GM19238 (cell line): ENCODE measurements around the gene PCDH9.

Source experiments
- DNase-seq: peaks from one replicate; pipeline ENCODE4 v3.0.0; 2011; ENCODE audit warnings: low spot score; ENCODE audit not compliant: insufficient read length

PCDH9 gene

GRCh38 chr13:67229481-67230403 is at the start of gene PCDH9:
Gene PCDH9, minus strand, starts transcription at chr13:67230336. Its CDS starts 1,896 bp downstream, at chr13:67228440.
- DNase-seq = no peak

DNA sequence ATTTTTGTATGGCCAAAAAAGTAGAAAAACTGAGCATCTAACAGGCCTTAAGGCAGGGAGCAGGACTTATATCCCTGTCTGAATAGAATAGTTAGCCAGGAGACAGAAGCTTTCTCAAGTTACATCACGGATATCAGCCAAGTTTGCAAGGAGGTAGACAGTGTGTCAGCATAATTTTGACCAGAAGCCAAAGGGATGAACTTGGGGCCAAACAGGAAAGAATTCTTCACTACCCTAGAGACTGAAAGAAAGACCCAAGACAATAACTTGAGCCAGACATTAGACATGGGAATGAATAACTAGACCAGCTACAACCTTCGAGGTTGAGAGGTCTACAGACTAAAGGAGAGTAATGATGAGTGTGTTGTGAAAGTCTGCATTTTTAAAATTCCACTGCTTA is 48.1 kb upstream of the PCDH9 start:
- no peak for DNase-seq

GRCh38 chr13:67277581-67277980 is 47.4 kb upstream of the PCDH9 start:
- DNase-seq = no peak

DNA sequence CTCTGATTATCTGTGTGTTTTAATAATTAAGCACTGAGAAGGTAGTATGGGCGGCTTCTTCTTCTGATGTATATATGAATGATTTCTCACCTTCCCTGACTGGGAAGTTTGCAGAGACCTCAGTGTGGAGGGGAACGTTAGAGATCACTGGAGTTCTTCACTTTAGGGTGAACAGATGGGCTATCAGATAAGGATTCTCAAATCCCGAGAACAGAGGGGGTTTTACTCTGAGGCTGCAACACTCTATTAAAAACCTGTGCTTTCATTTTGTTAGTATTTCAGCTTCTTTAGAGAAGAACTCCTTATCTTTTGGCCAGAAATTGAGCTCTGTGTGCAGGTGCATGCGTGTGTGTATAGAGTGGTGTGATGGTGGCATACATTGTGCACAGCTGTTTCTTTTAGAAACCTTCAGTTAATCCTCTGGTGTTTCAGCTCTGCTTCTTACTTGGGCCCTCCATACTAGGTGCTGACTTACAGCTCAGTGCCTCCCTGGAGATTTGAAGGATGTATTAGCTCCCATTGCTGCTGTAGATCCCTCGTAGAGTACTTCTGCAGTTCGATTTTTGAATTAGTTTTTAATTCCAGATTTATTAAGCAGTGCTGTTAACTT is 45.3 kb upstream of the PCDH9 start:
- no peak for DNase-seq

GRCh38 chr13:67273001-67273400 is 42.9 kb upstream of the PCDH9 start:
- no peak for DNase-seq

- DNase-seq = no peak
These were observed 37.0 kb upstream of the PCDH9 start for GRCh38 chr13:67267136-67267535.

DNA sequence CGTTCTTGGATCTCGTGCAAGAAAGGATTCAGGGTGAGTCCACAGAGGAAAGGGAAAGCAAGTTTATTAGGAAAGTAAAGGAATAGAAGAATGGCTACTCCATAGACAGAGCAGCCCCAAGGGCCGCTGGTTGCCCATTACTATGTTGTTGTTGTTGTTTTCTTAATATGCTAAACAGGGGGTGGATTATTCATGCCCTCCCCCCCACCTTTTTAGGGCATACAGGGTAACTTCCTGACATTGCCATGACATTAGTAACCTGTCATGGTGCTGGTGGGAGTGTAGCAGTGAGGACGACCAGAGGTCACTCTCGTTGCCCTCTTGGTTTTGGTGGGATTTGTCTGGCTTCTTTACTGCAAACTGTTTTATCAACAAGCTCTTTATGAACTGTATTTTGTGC is 29.1 kb upstream of the PCDH9 start:
- DNase-seq = no peak

DNA sequence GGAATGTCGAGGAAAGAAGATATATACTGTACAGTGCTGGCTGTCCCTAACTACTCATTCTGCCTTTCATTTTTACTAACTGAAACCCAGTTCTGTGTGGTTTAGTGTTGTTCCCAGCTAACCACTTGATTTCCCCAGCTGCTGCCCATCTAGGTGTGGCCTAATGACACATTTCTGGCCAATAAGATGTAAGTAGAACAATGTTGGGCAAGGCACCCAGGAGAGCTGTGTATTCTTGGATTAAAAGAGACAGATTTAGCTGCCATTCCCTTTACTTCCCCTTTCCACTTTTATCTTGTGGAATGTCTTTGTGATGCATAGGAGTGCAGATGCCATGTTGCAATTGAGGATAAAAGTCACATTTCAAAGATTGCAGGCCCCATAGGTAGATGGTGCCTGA is 28.3 kb upstream of the PCDH9 start:
- DNase-seq = no peak

DNA sequence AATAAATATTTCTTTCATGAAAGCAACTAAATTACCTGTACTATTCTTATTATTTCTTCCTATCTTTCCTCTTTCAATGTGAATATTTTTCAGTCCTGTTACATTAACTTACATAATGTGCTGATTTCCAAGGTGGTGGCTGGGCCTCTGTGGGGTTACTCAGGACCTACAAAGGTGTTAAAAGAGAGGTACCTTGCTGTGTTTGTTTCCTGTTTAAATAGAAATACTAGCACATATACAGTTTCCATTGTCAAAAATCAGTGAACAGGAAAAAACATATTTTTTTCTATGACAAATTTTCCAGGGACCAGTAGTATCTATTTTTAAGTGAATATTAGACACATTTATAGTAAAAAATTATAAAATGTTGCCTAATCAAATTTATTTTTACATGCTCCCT is 8.7 kb upstream of the PCDH9 start:
- DNase-seq = no peak

DNA sequence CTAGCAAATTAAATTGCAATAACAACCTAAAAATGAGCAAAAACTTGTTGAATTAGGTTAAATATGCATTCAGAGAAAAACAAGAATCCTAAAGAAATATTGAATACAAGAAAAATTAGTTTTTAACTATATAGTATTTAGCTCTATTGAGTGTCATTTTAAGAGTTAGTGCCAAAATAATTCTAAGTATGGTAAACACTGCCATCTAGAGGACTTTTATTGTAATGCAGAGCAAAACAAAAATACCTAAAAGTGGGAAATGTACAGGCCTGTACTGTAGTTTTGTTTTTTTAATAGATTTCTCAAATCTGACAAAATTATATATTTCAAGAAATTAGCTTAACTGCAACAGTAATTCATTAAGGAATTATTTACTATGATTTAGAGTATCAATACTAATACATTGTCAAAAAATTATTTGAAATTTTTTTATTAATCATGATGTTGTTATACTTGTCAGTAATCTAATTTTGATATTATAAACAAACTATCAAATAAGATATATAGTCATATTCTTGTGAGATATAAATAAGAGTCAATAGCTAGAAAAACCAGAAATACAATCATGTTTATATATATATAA is 8.2 kb upstream of the PCDH9 start:
- DNase-seq = no peak

DNA sequence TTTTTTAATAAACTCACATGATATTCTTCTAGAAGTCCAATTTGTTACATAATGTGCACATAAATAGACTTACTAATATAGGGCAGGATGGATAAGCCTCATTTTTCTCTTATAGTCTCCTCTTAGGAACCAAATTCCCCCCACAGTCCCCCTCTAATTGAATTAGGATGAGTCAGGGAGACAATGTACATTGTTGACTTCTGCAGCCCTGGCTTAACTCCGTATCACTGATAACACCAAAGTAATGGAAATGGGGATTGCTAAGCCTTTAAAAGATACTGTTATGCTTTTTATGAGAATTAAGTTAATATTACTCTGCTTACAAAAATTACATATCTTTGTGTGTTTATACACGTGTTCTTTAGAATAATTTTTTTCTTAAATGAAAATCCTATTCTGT is 5.1 kb upstream of the PCDH9 start:
- no peak for DNase-seq

- no peak for DNase-seq
These were observed 2.2 kb upstream of the PCDH9 start for GRCh38 chr13:67232384-67232783.

- DNase-seq = no peak
These were observed 1.3 kb upstream of the PCDH9 start for GRCh38 chr13:67231289-67232000.

- DNase-seq = peak; percentile 75
These were observed 510 bp upstream of the PCDH9 start for GRCh38 chr13:67230404-67231288.

GRCh38 chr13:67228916-67229315 is 1.2 kb downstream of the PCDH9 start:
- DNase-seq = no peak

DNA sequence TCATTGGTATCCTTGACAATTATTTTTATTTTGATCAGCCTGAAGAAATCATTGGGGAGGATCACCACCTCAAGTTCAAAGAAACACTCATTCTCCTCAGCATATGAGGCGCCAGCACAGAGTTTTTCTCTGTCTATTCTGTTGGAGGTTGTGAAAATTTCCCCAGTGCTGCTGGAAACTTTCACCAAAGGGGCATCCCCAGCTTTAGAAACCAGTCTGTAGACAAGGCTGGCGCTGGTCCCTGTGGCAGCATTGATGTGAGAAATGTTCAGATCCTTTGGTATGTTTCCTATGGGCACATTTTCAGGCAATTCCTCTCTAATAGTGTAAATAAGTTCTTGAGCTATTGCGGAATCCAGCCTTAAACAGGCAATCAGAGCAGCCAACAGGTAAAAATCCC is 2.1 kb downstream of the PCDH9 start:
- DNase-seq = no peak

DNA sequence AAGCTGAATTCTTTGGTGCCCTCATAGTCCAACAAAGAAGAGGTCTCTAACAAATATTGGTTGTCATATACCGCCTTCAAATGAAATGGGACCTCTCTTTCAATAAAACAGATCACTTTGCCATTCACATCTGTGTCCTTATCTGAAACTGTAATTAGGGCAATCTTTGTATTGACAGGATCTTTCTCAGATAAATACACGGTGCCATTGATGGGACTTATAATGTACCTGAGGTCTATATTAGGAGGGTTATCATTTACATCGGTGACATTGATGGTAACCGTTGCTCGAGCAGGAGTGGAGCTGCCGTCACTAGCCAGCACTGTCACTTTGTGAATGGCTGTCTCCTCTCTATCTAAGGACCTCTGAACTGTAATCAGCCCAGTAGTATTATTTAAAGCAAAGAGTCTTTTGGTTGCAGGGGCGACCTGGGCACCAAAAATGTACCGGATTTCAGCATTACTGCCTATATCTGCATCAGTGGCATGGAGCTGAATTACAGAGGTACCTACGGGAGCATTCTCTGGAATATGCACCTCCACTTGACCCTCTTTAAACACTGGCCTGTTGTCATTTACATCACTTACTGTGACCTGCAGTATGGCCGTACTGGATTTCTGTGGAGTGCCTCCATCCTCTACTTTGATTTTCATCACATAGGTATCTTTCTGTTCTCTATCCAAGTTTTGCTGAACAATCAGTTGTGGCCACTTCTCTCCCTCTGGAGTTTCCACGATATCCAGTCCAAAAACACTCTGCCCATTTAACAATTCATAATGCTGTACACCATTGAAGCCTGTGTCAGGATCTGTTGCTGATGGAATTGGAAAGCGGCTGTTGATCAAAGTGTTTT is 2.8 kb downstream of the PCDH9 start:
- no peak for DNase-seq

DNA sequence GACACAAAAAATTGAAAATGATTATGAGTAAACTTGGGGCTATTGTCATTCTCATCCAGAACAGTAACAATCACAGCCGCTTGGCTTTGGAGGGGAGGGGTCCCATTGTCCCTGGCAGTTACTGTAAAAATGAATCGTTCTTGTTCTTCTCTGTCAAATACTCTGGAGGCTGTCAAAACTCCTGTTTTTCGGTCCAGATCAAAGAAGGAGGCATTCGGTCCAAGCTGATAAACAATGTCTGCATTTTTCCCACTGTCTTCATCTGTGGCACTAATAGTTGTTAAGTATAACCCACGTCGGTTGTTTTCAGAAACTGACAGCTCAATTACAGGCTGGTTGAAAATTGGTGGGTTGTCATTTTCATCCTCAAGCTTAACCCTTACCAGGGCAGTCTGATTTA is 3.4 kb downstream of the PCDH9 start:
- no peak for DNase-seq

GRCh38 chr13:67225252-67226159 is 4.6 kb downstream of the PCDH9 start:
- DNase-seq = no peak
